ENCODE results near the gene SLC38A5. TPM values are rescaled to one million over a fixed set of nuclear protein-coding genes. Genes with fewer than 3 reads are reported as not detected.
A peak's percentile ranks its signal among the peaks of the same experiment; 100 is the strongest.

The SLC38A5 gene
- total and polyA plus RNA-seq, 2 donors (not counting 3 experiments of a cell fraction or from before 2014, with no cell fraction given), result 21.6 to 28.8 TPM

- Histone ChIP-seq H4K20me1 (replicated peaks; ENCODE audit: control insufficient read depth, extremely low read depth, insufficient read depth, low read length) (no peaks in the 10 kb centered on the region), H3K4me3 (replicated peaks in 1 of 3; ENCODE audit: insufficient read depth in 1 of 3, low read depth in 1 of 3, low read length in 3 of 3) (no peak overlapping the region), H3K36me3 (ENCODE audit: control insufficient read depth in 2 of 2, extremely low read depth in 1 of 2, insufficient read depth in 2 of 2, low read length in 2 of 2) (peaks cover 0 to 5% of the 10 kb centered on the region in 2 experiments), H3K9ac (replicated peaks; ENCODE audit: extremely low read depth, insufficient read depth, low read length) (no peak overlapping the region), H2AFZ (ENCODE audit: low read depth, low read length) (no peak overlapping the region), H3K4me1 (ENCODE audit: control insufficient read depth, extremely low read depth, insufficient read depth, low read length) (no peaks in the 10 kb centered on the region), H3K4me2 (ENCODE audit: insufficient read depth, low read length) (no peak overlapping the region), H3K9me3 (replicated peaks; ENCODE audit: control insufficient read depth, insufficient read depth, low read length) (no peaks in the 10 kb centered on the region), H3K79me2 (ENCODE audit: control insufficient read depth, insufficient read depth, low read length) (no peaks in the 10 kb centered on the region), H3K9me1 (replicated peaks; ENCODE audit: control insufficient read depth, extremely low read depth, insufficient read depth, low read length) (no peaks in the 10 kb centered on the region), H3K27me3 (ENCODE audit: control insufficient read depth in 2 of 2, insufficient read depth in 2 of 2, low read length in 2 of 2) (no peaks in the 10 kb centered on the region), H3K27ac (ENCODE audit: insufficient read depth, low read depth, low read length) (no peak overlapping the region)
- ChIA-PET CTCF (no interaction called here), POLR2A (no interaction called here)
- BruUV-seq (replicated peaks), result no TSS peak
- DNase-seq (ENCODE audit: low read depth, low spot score) (no peak), FAIRE-seq (no peak)
- TF ChIP-seq MAX (IDR thresholded peaks at IDR 0.05; ENCODE audit: insufficient read depth, insufficient read length), result no peak
- TF ChIP-seq FOS (IDR thresholded peaks at IDR 0.05; ENCODE audit: borderline replicate concordance, insufficient read depth, low read length), result no peak
- TF ChIP-seq EZH2 (IDR thresholded peaks at IDR 0.05; ENCODE audit: borderline replicate concordance, low read depth, low read length, severe bottlenecking), result no peak
- dilution Hi-C loops (cut with MboI; ENCODE audit: extremely low pct_ligation_motif_present, low sequenced_read_pairs) (no loop called here), intact Hi-C loops (cut with micrococcal nuclease) (no loop called here)
These were observed 42.4 kb upstream of the SLC38A5 start for GRCh38 chrX:48512371-48512935.

- dilution Hi-C loops (cut with MboI; ENCODE audit: extremely low pct_ligation_motif_present, low sequenced_read_pairs), result no loop called here
- Histone ChIP-seq H3K27me3 (ENCODE audit: control insufficient read depth in 2 of 2, insufficient read depth in 2 of 2, low read length in 2 of 2) (no peaks in the 10 kb centered on the region), H3K9me1 (replicated peaks; ENCODE audit: control insufficient read depth, extremely low read depth, insufficient read depth, low read length) (no peaks in the 10 kb centered on the region), H3K9ac (replicated peaks; ENCODE audit: extremely low read depth, insufficient read depth, low read length) (no peak overlapping the region), H3K9me3 (replicated peaks; ENCODE audit: control insufficient read depth, insufficient read depth, low read length) (no peaks in the 10 kb centered on the region), H4K20me1 (replicated peaks; ENCODE audit: control insufficient read depth, extremely low read depth, insufficient read depth, low read length) (no peaks in the 10 kb centered on the region), H2AFZ (ENCODE audit: low read depth, low read length) (no peak overlapping the region), H3K4me1 (ENCODE audit: control insufficient read depth, extremely low read depth, insufficient read depth, low read length) (no peaks in the 10 kb centered on the region), H3K4me2 (ENCODE audit: insufficient read depth, low read length) (no peak overlapping the region), H3K27ac (ENCODE audit: insufficient read depth, low read depth, low read length) (no peak overlapping the region), H3K4me3 (replicated peaks in 1 of 3; ENCODE audit: insufficient read depth in 1 of 3, low read depth in 1 of 3, low read length in 3 of 3) (no peak overlapping the region), H3K79me2 (ENCODE audit: control insufficient read depth, insufficient read depth, low read length) (no peaks in the 10 kb centered on the region), H3K36me3 (ENCODE audit: control insufficient read depth in 2 of 2, extremely low read depth in 1 of 2, insufficient read depth in 2 of 2, low read length in 2 of 2) (peaks cover 0 to 5% of the 10 kb centered on the region in 2 experiments)
- intact Hi-C loops (cut with micrococcal nuclease), result loop anchor here (1.0 kb wide), 1 partner anchor 428 kb away; no protein-coding TSS in a partner anchor
- TF ChIP-seq CTCF (IDR thresholded peaks at IDR 0.05; ENCODE audit: extremely low read depth in 1 of 2, insufficient read depth in 1 of 2, low read depth in 1 of 2, low read length in 2 of 2) (peak in 1 of 2 donors; percentile 42), GATA2 (IDR thresholded peaks at IDR 0.05; ENCODE audit: insufficient read depth, insufficient read length, low read depth, low read length) (no peak)
- POLR2A ChIA-PET, result no interaction called here
- FAIRE-seq, result peak; percentile 86
- DNase-seq (ENCODE audit: low read depth, low spot score), result peak; percentile 14
- CTCF ChIA-PET, result no interaction called here
- BruUV-seq (replicated peaks), result no TSS peak
These were observed 41.5 kb upstream of the SLC38A5 start for GRCh38 chrX:48511560-48511959.
